Activated effector memory CD4-positive, alpha-beta T cell treated with anti-CD3 and anti-CD28 coated beads, Interleukin-2, amount 50 U/mL, for 16 hours (primary cell): ENCODE results near the gene SIK3.
"Not testable (repeated sequence)": the region's sequence is repeated elsewhere in the genome, so short reads cannot be mapped to it uniquely, and the experiment has no call there.

ENCODE experiments used
- DNase-seq: peaks from one replicate; pipeline ENCODE4 v3.0.0-alpha.2; 2020

SIK3 gene

DNA sequence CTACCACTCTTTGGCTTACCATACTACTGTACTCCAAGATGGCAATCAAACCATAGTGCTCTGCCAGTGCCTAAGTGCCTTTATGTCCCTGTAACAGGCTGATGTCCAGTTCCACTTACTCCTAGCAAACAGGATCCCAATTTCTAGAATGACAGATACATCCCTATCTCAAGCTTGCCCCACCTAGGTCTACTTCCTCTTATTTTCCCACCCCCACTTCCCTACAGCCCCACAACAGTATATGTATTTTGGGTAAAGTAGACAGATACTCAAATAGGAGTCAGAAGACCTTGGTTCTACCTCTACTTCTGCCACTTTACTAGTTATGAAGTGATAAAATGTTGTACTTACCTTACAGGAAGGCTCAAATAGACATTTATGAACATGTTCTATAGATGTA is 24.1 kb downstream of the SIK3 start:
- DNase-seq, result no peak

GRCh38 chr11:117073539-117073938 is 24.7 kb downstream of the SIK3 start:
- no peak for DNase-seq

DNA sequence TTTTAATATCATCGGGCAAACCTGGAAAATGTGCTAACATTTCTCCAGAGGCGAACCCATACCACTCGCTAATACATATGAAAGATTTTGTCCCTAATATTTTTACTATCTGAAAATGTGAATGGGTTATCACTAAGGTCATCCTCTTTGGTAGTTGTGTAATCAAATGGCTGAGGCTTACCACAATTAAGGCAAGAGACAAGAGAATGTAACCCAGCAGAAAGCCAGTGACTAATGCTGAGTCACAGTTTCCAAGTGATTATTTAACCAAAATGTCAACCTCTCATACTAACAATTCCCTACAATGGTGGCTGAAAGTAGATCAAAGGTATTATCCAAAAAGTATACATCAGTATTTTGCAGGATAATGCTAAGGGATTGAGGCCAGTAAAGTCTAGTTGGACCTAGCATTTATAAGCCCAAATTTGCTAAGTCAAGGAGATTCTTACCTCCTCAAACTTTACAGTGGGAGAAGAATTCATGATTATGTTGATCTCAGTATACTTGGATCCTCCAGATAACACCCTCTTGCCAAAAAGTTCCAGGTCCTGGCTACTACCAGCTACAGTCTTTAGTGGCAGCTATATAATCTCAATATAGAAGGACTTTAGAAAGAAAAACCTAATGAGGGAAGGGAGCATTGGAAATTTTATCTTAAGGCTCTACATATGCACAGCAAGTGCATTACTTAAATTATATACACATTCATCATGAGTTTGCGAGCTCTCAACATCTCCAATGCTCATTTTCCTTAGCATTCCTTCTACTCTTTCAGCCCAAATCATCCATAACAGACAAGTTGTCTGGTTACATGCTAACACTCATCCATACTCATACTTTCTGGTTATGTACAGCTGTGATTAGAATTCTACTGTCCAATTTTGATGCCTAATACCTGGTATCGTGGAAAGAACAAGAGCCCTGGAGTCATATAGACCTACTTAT is 25.4 kb downstream of the SIK3 start:
- no peak for DNase-seq

DNA sequence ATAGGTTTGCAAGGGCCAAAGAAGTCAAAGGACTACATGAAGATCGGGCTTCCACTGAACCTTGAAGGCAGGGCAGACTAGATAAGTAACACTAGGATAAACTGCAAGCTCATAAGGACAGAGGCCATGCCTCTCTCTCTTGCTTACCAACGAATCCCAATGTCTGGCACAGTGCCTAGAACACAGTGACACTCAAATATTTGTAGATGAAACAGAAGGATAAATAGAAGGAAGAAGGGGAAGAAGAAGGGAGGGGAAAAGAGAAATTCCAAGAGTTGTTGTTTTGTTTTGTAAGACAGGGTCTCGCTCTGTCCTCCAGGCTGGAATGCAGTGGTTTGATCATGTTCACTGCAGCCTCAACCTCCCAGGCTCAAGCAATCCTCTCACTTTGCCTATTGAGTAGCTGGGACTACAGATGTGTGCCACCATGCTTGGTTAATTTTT is 26.9 kb downstream of the SIK3 start:
- no peak for DNase-seq

DNA sequence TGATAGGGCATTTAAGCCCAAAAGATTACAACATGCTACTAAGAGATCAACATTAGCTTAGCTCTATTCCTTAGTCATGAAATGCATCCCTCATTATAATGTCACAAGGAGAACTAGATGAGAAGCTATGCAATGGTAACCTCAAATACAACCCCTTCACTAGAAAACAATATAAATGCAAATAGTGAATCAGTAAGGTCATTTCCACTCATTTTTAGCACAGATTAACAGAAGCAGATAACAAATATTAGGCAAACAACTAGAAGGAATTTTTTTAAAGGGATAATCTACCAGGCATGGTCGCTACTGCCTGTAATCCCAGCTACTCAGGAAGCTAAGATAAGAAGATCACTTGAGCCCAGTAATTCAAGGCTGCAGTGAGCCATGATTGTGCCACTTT is 28.2 kb downstream of the SIK3 start:
- DNase-seq, result no peak

DNA sequence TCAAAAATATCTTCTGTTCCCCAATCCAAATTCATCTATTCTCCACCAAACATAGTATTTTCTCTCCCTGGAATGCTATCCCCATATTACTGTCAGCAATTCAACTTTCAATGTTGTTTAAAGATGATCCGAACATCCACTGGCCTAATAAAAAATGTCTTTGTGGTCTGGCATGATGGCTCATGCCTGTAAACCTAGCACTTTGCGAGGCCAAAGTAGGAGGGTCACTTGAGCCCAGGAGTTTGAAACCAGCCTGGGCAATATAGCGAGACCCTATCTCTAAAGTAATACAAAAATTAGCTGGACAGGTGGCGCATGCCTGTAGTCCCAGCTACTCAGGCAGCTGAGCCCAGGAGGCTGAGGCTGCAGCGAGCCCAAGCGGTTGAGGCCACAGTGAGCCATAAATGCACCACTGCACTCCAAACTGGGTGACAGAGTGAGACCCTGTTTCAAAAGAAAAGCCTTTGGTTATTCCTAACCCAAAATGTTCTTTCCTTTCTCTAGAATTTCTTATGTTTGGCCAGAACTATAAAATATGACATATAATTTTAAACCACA is 29.8 kb downstream of the SIK3 start:
- no peak for DNase-seq

DNA sequence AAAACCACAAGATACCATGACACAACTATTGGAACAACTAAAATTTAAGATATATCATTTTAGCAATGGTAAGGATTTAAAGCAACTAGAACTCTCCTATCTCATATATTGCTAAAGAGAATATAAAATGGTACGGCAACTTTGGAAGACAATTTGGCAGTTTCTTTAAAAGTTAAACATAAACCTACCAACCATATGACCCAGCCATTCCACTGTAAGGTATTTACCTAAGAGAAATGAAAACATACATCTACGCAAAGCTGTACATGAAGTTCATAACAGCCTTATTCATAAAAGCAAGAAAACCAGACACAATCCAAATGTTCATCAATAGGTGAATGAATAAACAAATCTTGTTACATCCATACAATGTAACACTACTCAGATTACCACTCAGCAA is 31.3 kb downstream of the SIK3 start:
- DNase-seq, result no peak

- no peak for DNase-seq
Measured at GRCh38 chr11:117064275-117064674, 34.0 kb downstream of the SIK3 start.

- no peak for DNase-seq
Measured at GRCh38 chr11:117062498-117062897, 35.7 kb downstream of the SIK3 start.

DNA sequence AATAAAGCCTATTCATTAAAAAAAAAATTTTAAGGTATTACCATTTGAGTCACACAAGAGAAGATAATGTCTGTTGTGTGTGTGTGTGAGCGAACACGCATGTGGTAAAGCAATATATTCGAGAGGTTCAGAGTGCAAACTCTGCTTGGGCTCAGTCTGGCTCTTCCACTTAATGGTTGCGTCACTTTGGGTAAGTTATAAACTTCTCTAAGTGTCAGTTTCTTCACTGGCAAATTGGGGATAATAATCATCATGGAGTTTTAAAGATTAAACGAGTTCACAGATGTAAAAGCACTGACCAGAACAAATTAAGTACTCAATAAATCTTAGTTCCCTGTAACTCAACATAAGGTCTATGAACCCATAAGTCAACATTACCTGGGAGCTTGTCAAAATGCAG is 37.0 kb downstream of the SIK3 start:
- no peak for DNase-seq

DNA sequence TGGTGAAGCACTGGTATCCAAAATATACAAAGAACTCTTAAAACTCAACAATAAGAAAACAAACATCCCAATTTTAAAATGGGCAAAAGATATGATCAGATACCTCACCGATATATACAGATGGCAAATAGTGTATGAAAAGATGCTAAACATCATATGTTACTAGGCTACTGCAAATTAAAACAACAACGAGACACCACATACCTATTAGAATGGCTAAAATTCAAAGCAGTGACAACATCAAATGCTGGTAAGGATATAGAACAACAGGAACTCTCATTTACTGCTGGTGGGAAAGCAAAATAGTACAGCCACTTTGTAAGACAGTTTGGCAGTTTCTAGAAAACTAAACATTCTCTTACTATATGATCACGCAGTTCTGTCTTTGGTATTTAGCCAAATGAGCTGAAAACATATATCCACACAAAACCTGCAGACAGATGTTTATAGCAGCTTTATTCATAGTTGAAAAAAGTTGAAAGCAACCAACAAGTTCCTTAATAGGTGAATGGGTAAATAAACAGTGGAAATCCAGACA is 38.5 kb downstream of the SIK3 start:
- no peak for DNase-seq

GRCh38 chr11:117058761-117059261 is 39.4 kb downstream of the SIK3 start:
- no peak for DNase-seq

DNA sequence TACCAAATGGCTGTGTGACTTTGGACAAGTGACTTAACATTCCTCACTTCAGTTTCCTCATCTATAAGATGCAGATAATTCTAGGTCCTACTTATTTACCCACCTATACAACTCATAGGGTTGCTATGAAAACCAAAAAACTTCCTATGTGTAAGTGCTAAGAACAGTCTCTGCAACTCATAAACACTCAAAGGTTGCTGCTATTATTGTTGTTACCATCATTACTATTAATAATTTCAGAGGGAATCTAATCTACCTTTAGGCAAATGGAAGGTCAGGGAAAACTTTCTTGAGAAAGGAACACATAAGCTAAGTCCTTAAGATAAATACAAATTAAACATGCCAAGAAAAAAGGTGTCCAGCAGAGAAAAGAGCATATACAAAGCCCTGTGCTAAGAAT is 40.5 kb downstream of the SIK3 start:
- DNase-seq, result no peak

DNA sequence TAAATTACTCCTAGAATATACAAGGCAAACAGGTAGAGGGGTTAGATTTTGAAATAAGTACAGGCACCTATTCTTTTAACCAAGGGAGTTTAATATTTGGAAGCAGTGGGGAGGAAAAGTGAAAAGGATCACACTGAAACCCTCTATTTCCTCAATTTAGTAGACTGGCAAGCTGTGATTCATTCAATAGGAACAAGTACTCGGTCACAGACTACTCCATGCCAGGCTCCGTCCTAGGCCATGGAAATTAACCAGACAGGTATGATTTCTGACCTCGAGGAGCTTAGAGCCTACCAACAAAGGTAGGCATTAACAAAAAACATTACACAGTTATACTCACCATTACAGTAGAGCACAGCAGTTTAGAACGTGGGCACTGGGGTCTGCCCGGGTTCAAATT is 40.9 kb downstream of the SIK3 start:
- no peak for DNase-seq

DNA sequence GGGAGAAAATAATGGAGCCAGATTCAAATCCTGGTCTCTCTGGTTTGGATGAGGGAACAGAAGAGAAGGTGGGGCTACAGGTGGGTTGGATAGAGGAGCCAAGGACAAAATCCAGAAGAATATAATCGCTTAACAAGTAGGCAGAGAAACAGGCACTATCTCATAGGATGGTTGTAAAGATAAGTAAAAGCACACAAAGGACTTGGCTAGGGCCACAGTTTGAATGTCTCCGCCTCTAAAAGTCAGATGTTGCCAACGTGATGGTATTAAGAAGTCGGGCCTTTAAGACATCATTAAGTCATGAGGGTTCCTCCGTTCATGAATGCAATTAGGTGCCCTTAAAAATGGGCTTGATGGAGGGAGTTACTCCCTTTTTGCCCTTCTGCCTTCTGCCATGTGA is 42.8 kb downstream of the SIK3 start:
- no peak for DNase-seq

DNA sequence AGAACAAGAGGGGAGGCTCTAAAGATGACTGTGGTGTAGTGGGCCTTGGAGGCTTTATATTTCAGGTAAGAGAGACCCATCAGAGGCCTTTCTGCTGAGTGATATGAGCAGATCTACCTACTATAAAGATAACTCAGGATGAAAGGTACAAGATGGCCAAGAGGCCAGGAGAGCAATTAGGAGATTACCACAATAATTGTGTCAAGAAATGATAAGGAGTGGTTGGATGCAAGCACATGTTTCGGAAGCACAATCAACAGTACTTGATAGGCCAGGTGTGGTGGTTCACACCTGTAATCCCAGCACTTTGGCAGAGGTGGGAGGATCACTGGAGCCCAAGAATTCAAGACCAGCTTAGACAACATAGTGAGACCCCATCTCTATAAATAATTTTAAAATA is 43.8 kb downstream of the SIK3 start:
- no peak for DNase-seq

DNA sequence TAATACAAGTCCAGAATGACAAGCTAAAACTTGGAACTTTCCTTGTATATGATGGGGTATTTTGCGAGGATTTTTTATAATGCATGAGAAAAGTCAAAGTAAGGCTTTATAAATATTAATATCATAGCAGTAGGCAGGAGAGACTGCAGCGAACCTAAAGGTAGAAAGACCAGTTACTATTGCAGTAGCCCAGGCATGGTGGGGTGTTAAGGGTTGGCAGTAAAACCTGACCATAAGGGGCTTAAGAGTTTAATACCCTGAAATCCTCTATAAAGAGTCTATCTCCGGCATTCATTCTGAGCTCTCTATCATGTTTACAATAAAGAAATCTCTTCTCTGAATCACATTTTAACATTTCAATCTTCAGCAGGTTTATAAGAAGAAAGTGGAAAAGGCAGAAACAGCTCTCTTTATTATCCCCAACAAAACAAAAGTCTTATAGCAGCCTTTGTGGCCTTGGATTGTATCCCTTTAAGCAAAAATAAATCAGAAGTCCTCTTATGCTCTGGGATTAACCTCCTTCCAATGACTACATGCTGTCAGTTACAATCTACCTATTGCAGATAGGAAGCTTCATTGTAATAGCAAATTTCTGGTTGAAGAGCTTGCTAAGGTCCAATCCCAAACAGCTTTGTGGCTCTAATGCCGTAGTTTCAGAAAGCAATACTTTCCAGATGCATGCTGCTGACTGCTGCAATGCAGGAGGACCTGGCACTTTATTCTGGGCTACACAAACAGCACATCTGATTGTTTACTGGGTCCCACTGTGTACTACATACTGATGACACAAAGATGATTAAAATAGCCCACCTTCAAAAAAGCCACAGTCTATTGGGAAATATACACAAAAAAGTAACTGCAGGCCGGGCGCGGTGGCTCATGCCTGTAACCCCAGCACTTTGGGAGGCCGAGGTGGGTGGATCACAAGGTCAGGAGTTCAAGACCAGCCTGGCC is 45.8 kb downstream of the SIK3 start:
- no peak for DNase-seq

DNA sequence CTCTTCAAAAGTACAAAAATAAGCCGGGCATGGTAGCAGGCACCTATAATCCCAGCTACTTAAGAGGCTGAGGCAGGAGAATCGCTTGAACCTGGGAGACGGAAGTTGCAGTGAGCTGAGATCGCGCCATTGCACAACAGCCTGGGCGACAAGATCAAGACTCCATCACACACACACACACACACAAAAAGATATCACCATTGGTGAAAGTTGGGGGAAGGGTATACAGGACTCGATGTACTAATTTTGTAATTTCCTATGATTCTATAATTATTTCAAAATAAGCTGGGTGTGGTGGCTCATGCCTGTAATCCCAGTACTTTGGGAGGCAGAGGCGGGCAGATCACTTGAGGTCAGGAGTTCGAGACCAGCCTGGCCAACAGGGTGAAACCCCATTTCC is 48.1 kb downstream of the SIK3 start:
- not testable (repeated sequence) for DNase-seq

DNA sequence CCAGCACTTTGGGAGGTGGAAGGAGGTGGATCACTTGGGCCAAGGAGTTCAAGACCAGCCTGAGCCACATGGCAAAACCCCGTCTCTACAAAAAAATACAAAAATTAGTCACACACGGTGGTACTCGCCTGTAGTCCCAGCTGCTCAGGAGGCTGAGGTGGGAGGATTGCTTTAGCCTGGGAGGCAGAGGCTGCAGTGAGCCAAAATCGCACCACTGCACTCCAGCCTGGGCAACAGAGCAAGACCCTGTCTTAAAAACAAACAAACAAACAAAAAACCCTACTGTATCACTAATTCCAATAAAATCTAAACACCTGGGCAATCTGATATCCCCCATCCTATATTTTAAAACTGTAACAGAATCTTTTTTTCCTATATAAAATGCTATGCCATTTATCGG is 51.6 kb downstream of the SIK3 start:
- DNase-seq, result not testable (repeated sequence)

DNA sequence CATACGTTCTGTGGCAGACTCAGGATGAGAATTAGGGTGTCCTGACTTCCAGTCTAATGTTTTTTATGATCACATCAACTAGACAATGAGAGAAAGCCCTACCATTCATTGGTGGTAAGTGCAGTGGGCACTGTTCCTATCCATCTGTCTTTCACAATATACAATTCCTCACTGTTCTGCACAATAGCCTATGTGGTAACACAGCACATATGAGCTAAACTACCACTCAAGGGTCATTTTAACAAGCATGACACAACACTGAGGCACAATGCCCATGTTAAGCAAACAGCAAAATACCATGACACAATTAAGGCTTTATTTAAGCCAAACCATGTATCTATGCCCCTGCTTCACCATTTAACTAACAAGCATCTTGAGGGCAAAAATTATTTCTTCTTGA is 52.3 kb downstream of the SIK3 start:
- DNase-seq, result no peak

- no peak for DNase-seq
Measured at GRCh38 chr11:117045196-117045595, 53.0 kb downstream of the SIK3 start.

GRCh38 chr11:117044287-117045035 is 53.8 kb downstream of the SIK3 start:
- DNase-seq, result no peak
